ENCODE data around the gene CYP3A4. TPM values are rescaled to one million over a fixed set of nuclear protein-coding genes. Genes with fewer than 3 reads are reported as not detected.
A peak's percentile ranks its signal among the peaks of the same experiment; 100 is the strongest.

Gene CYP3A4
- total and polyA plus RNA-seq, 7 experiments from 2014 or later = not detected

DNA sequence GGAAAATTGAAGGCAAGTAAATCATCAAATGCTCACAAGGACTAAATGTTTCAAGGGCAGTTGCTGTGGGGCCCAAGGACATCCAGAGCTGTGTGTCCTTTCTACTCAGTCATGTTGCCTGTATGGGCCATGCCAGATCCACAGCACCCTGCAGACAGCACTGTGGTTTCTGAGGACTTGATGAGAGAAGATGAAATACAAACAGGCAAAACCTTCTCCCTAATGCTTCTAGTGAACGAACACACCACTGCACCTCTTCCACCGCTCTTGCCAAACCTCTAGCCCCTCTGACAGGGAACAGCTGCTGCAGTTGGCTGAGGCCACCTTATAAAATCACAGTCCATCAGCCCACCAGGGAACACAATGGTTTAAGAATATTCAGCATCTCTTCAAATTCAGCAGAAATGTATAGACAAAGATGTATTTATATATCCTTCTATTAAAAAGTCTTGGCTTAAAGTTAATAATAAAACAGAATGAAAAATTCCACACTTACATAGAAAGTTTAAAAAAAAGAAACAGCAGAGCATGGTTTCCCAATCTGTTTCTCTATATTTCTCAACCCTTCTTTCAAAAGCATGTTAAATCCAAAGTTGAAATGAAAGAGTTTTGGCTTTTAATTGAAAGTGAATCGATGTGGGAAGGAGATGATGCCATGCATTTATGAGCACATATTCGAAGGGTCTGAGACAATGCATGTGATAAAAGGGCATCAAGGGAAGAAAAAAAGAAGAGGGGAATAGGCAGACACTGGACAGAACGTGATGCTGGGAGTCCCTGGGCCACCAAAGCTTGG, 63.0 kb downstream of the CYP3A4 start:
- intact Hi-C loops (cut with micrococcal nuclease) = no loop called here

DNA sequence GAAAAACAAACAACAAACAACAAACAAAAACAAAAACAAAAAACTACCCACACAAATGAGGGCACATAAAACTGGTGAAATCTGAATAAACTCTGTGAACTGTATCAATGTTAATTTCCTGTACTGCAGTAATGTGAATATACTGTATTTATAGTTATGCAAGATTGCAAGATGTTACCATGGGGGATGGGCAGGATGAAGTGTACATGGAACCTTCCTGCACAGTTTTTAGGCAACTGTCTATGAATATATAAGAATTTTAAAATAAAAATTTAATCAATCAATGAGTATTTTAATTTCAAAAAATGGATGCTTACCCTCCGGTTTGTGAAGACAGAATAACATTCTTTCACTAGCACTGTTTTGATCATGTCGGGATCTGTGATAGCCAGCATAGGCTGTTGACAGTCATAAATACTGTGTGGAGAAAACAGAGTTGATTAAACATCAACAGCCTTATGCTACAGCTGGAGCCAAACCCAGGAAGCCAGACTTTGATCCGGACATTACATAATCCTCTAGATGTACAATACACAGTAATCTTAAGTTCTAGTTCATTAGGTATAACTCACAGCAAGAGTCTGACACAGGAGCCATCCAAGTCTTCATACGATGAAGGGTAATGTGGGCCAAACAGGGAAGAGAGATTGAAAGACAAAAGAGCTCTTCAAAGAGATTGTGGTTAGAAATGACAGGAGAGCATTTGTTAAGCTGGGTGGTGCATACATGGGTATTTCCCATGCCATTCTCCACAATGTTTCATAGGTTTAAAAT, 63.8 kb downstream of the CYP3A4 start:
- H3K27ac ChIP-seq (ENCODE audit: low read depth, low read length) = no peak overlapping the region
- Mint-ChIP-seq H3K27me3 (no peaks in the 10 kb centered on the region), H3K4me1 (peaks cover 6 to 26% (median 22%) of the 10 kb centered on the region in 7 donors), H3K9me3 (peaks cover 0 to 10% (median 0%) of the 10 kb centered on the region in 11 donors), H3K4me3 (peak overlapping the region in 1 of 10 donors; percentile 10), H3K27ac (peak overlapping the region in 6 of 9 donors; percentile 1 to 74 (median 22)), H3K36me3 (peaks cover 2 to 27% (median 11%) of the 10 kb centered on the region in 5 donors)
- H3K36me3 ChIP-seq (ENCODE audit: control insufficient read depth in 2 of 3, insufficient read depth in 3 of 3, low read length in 3 of 3) = no peaks in the 10 kb centered on the region
- H3K4me1 ChIP-seq (ENCODE audit: control insufficient read depth in 2 of 2, insufficient read depth in 2 of 2, low read length in 2 of 2) = no peaks in the 10 kb centered on the region
- intact Hi-C loops (cut with micrococcal nuclease) = no loop called here
- CTCF ChIA-PET = no interaction called here
- POLR2A ChIA-PET = no interaction called here
- H3K27me3 ChIP-seq (ENCODE audit: control insufficient read depth in 2 of 2, insufficient read depth in 2 of 2, low read length in 2 of 2) = no peaks in the 10 kb centered on the region
- no peaks in the 10 kb centered on the region for H3K9me3 ChIP-seq (ENCODE audit: control insufficient read depth in 2 of 3, low read length in 3 of 3)
- no peak overlapping the region for H3K4me3 ChIP-seq (ENCODE audit: low read length)
- DNase-seq (peak in 2 of 9 donors; percentile 14 to 19), ATAC-seq (peak; percentile 55)

More for the DNA sequence above, 63.0 kb downstream of the CYP3A4 start:
- H3K9me3 ChIP-seq (ENCODE audit: control insufficient read depth in 2 of 3, low read length in 3 of 3) = no peaks in the 10 kb centered on the region
- Mint-ChIP-seq H3K4me1 (peaks cover 6 to 26% (median 22%) of the 10 kb centered on the region in 7 donors), H3K36me3 (peaks cover 2 to 22% (median 9%) of the 10 kb centered on the region in 5 donors), H3K27me3 (no peaks in the 10 kb centered on the region), H3K4me3 (peak overlapping the region in 1 of 10 donors; percentile 10), H3K27ac (peak overlapping the region in 5 of 9 donors; percentile 1 to 74 (median 23)), H3K9me3 (peaks cover 0 to 8% (median 0%) of the 10 kb centered on the region in 11 donors)
- ATAC-seq (peak; percentile 24), DNase-seq (peak in 2 of 9 donors; percentile 2 to 7)
- no peak overlapping the region for H3K4me3 ChIP-seq (ENCODE audit: low read length)
- ChIA-PET CTCF (no interaction called here), POLR2A (no interaction called here)
- H3K27ac ChIP-seq (ENCODE audit: low read depth, low read length) = no peak overlapping the region
- H3K27me3 ChIP-seq (ENCODE audit: control insufficient read depth in 2 of 2, insufficient read depth in 2 of 2, low read length in 2 of 2) = no peaks in the 10 kb centered on the region
- H3K4me1 ChIP-seq (ENCODE audit: control insufficient read depth in 2 of 2, insufficient read depth in 2 of 2, low read length in 2 of 2) = no peaks in the 10 kb centered on the region
- no peaks in the 10 kb centered on the region for H3K36me3 ChIP-seq (ENCODE audit: control insufficient read depth in 2 of 3, insufficient read depth in 3 of 3, low read length in 3 of 3)

DNA sequence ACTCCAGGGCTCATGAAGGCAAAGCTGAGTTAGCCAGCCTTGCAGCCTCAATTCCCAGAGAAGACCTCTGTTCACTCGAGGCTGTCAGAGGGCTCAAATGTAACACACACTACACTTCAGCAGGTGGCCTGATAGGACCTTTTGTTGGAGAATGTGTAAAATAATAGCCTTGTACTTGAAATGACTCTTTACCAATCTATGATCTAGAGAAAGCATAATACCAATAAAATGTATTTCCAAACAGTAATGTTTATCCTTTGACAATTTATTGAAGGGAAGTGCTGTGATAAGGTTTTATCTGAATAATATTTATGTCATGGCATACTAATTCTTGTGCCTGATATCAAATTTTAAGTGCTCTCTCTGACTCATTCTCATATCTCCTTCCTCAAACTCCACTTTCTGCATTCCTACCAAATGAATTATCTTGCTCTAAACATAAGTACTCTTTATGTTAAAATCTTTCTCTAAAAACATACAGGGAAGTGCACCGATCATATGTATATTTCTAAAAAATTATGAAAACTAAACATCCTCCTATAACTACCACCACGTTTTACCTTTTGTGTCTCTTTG, 69.9 kb downstream of the CYP3A4 start:
- no peak overlapping the region for H3K27ac Mint-ChIP-seq
- Histone ChIP-seq H3K4me3 (ENCODE audit: low read length) (no peak overlapping the region), H3K4me1 (ENCODE audit: control insufficient read depth in 2 of 2, insufficient read depth in 2 of 2, low read length in 2 of 2) (no peaks in the 10 kb centered on the region), H3K27ac (ENCODE audit: low read depth, low read length) (no peak overlapping the region), H3K9me3 (ENCODE audit: control insufficient read depth in 2 of 3, low read length in 3 of 3) (no peaks in the 10 kb centered on the region), H3K36me3 (ENCODE audit: control insufficient read depth in 2 of 3, insufficient read depth in 3 of 3, low read length in 3 of 3) (peaks cover 0 to 2% (median 0%) of the 10 kb centered on the region in 3 experiments), H3K27me3 (ENCODE audit: control insufficient read depth in 2 of 2, insufficient read depth in 2 of 2, low read length in 2 of 2) (no peaks in the 10 kb centered on the region)
- peaks cover 2 to 52% (median 40%) of the 10 kb centered on the region in 5 donors for H3K36me3 Mint-ChIP-seq
- H3K9me3 Mint-ChIP-seq = peaks cover 0 to 20% (median 0%) of the 10 kb centered on the region in 11 donors
- intact Hi-C loops (cut with micrococcal nuclease) = no loop called here
- no peak overlapping the region for H3K4me3 Mint-ChIP-seq
- peaks cover 0 to 5% (median 4%) of the 10 kb centered on the region in 7 donors for H3K4me1 Mint-ChIP-seq
- no peak for DNase-seq
- CTCF ChIA-PET = no interaction called here
- no peak for ATAC-seq
- H3K27me3 Mint-ChIP-seq = no peaks in the 10 kb centered on the region
- POLR2A ChIA-PET = no interaction called here

DNA sequence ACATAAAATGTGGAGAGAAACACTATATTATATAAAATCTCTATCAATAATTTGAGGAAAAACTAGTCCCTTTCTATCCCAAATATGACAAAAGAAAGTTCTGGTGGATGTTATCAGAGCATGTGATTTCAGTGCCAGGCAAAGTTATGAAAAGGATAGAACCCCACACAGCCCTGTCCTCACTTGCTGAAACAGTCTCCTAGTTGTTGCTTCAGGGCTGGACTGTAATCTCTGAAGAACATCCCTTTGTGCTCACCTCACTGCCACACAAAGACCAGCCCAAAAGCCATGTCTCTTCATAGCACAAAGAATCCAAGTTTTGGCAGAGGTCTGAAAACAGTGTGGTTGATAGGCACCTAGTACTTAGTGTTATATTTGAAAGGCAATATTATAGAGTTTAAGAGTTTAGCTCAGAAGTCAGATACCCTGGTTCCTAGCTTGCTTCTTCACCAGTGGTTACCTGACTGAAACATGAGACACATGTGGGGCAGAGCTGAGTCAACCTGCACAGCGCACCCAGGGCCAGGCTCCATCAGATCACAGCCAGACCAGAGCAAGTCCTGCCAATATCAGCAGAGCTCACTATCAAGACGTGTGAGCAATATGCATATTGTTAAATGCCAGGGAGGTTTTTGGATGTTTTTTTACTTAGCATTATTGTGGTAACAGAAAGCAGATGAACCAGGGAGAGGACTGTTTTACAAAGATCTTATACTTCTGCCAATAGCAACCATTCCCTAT, 74.0 kb downstream of the CYP3A4 start:
- no peak overlapping the region for H3K27ac Mint-ChIP-seq
- H3K4me1 Mint-ChIP-seq = no peaks in the 10 kb centered on the region
- intact Hi-C loops (cut with micrococcal nuclease) = no loop called here
- ATAC-seq (no peak), DNase-seq (no peak)
- no peaks in the 10 kb centered on the region for H3K9me3 ChIP-seq (ENCODE audit: control insufficient read depth in 2 of 3, low read length in 3 of 3)
- H3K27me3 ChIP-seq (ENCODE audit: control insufficient read depth in 2 of 2, insufficient read depth in 2 of 2, low read length in 2 of 2) = no peaks in the 10 kb centered on the region
- H3K4me3 ChIP-seq (ENCODE audit: low read length) = no peak overlapping the region
- peaks cover 0 to 15% (median 0%) of the 10 kb centered on the region in 11 donors for H3K9me3 Mint-ChIP-seq
- H3K36me3 Mint-ChIP-seq = peaks cover 1 to 55% (median 48%) of the 10 kb centered on the region in 5 donors
- H3K27me3 Mint-ChIP-seq = no peaks in the 10 kb centered on the region
- ChIA-PET CTCF (no interaction called here), POLR2A (no interaction called here)
- H3K4me3 Mint-ChIP-seq = no peak overlapping the region
- no peak overlapping the region for H3K27ac ChIP-seq (ENCODE audit: low read depth, low read length)
- no peaks in the 10 kb centered on the region for H3K4me1 ChIP-seq (ENCODE audit: control insufficient read depth in 2 of 2, insufficient read depth in 2 of 2, low read length in 2 of 2)
- peaks cover 0 to 3% (median 0%) of the 10 kb centered on the region in 3 experiments for H3K36me3 ChIP-seq (ENCODE audit: control insufficient read depth in 2 of 3, insufficient read depth in 3 of 3, low read length in 3 of 3)

DNA sequence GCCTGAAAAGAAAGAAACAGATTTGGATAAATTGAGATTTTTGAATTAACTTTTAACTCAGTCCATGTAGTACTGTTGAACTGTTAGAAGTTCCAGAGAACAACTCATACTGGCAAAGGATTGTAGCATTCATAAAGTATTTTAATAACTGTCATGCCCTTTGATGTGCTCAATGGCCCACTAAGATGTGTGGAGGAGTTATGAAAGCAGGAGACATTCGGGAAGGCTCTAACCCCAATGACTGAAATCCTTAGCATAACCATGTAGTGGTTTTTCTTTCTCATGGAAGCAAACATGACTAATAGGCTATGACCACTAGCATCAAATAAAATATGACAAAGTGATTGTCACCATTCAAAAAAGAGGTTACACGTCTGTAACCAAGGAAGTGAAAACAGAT, 74.7 kb downstream of the CYP3A4 start:
- Histone ChIP-seq H3K27me3 (ENCODE audit: control insufficient read depth in 2 of 2, insufficient read depth in 2 of 2, low read length in 2 of 2) (no peaks in the 10 kb centered on the region), H3K27ac (ENCODE audit: low read depth, low read length) (no peak overlapping the region), H3K4me3 (ENCODE audit: low read length) (no peak overlapping the region), H3K9me3 (ENCODE audit: control insufficient read depth in 2 of 3, low read length in 3 of 3) (no peaks in the 10 kb centered on the region), H3K4me1 (ENCODE audit: control insufficient read depth in 2 of 2, insufficient read depth in 2 of 2, low read length in 2 of 2) (no peaks in the 10 kb centered on the region), H3K36me3 (ENCODE audit: control insufficient read depth in 2 of 3, insufficient read depth in 3 of 3, low read length in 3 of 3) (peaks cover 0 to 3% (median 0%) of the 10 kb centered on the region in 3 experiments)
- no peaks in the 10 kb centered on the region for H3K4me1 Mint-ChIP-seq
- DNase-seq (no peak), ATAC-seq (no peak)
- no peak overlapping the region for H3K27ac Mint-ChIP-seq
- intact Hi-C loops (cut with micrococcal nuclease) = no loop called here
- no peak overlapping the region for H3K4me3 Mint-ChIP-seq
- ChIA-PET POLR2A (no interaction called here), CTCF (no interaction called here)
- no peaks in the 10 kb centered on the region for H3K27me3 Mint-ChIP-seq
- peaks cover 0 to 15% (median 0%) of the 10 kb centered on the region in 11 donors for H3K9me3 Mint-ChIP-seq
- peaks cover 1 to 48% (median 40%) of the 10 kb centered on the region in 5 donors for H3K36me3 Mint-ChIP-seq

DNA sequence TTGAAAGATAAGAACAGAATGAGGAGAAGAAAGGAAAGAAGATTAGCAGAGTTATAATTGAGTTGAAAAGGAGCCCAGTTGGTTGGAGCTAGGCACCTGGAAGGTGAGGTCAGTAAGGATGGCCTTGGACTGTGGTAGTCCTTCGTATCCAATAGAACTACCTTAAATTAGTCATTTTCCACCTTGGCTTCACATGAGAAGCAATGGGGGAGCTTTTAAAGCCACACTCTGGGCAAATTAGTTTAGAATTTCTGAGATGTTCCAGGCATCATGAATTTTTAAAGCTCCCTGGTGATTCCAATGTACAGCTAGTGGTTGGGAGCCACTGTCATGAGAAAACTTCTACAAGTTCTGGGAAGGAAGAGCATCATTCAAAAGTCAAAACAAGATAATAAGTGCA, 76.9 kb downstream of the CYP3A4 start:
- Histone ChIP-seq H3K36me3 (ENCODE audit: control insufficient read depth in 2 of 3, insufficient read depth in 3 of 3, low read length in 3 of 3) (peaks cover 0 to 3% (median 0%) of the 10 kb centered on the region in 3 experiments), H3K27ac (ENCODE audit: low read depth, low read length) (no peak overlapping the region), H3K4me1 (ENCODE audit: control insufficient read depth in 2 of 2, insufficient read depth in 2 of 2, low read length in 2 of 2) (no peaks in the 10 kb centered on the region), H3K4me3 (ENCODE audit: low read length) (no peak overlapping the region), H3K9me3 (ENCODE audit: control insufficient read depth in 2 of 3, low read length in 3 of 3) (no peaks in the 10 kb centered on the region), H3K27me3 (ENCODE audit: control insufficient read depth in 2 of 2, insufficient read depth in 2 of 2, low read length in 2 of 2) (no peaks in the 10 kb centered on the region)
- Mint-ChIP-seq H3K4me1 (no peaks in the 10 kb centered on the region), H3K27ac (no peak overlapping the region), H3K36me3 (peaks cover 1 to 43% (median 37%) of the 10 kb centered on the region in 5 donors), H3K9me3 (peaks cover 0 to 15% (median 0%) of the 10 kb centered on the region in 11 donors), H3K27me3 (no peaks in the 10 kb centered on the region), H3K4me3 (no peak overlapping the region)
- ATAC-seq = no peak
- ChIA-PET CTCF (no interaction called here), POLR2A (no interaction called here)
- intact Hi-C loops (cut with micrococcal nuclease) = no loop called here
- DNase-seq = no peak

Measured in naive thymus-derived CD4-positive, alpha-beta T cell (primary cell).